Stimulated activated CD8-positive, alpha-beta memory T cell treated with anti-CD3 and anti-CD28 coated beads, Interleukin-12 subunit alpha, Interleukin-12 subunit beta, amount 100 ng/mL, for 24 hours (primary cell): ENCODE measurements around the gene TMC2.
"Not testable (repeated sequence)": the region's sequence is repeated elsewhere in the genome, so short reads cannot be mapped to it uniquely, and the experiment has no call there.

Experiments used
- DNase-seq: peaks from one replicate; pipeline ENCODE4 v3.0.0-alpha.2; 2020; ENCODE audit errors: extremely low read depth

The TMC2 gene

DNA sequence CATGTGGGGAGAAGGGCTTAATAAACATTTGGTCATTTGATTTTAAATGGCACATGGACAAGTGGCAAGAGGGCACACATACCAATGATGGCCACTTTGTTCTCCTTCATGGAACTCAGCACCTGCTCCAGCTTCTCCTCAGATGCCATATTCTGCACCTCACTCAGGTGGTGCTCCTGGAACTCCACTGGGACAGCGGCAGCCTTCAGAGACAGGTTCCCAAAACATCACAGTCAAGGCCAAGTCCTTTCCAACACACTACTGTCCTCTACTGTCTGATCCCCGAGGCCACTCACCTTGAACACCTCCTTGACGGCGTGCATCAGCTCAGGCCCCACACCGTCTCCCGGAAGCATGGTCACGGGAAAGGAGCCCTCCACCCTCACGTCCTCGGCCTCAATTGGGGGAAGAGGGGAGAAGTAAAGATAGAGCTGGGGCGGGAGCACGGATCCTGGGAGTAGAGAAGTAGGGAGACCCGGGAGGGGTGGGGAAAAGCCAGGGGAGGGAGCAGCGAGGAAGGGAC, 127.1 kb downstream of the TMC2 start:
- DNase-seq: no peak

GRCh38 chr20:2663887-2664719, 127.7 kb downstream of the TMC2 start, which contains the start of gene IDH3B:
Gene IDH3B, minus strand, starts transcription at chr20:2664216. Its CDS starts 28 bp downstream, at chr20:2664188.
- peak; percentile 81 for DNase-seq

GRCh38 chr20:2671977-2672376, 135.6 kb downstream of the TMC2 start:
- no peak for DNase-seq

GRCh38 chr20:2672446-2672845, 136.1 kb downstream of the TMC2 start:
- no peak for DNase-seq

GRCh38 chr20:2673453-2673852, 137.1 kb downstream of the TMC2 start:
- no peak for DNase-seq

- DNase-seq: no peak
Observed at GRCh38 chr20:2680046-2680445, 143.7 kb downstream of the TMC2 start.

- DNase-seq: not testable (repeated sequence)
Observed at GRCh38 chr20:2682040-2682439, 145.7 kb downstream of the TMC2 start.

DNA sequence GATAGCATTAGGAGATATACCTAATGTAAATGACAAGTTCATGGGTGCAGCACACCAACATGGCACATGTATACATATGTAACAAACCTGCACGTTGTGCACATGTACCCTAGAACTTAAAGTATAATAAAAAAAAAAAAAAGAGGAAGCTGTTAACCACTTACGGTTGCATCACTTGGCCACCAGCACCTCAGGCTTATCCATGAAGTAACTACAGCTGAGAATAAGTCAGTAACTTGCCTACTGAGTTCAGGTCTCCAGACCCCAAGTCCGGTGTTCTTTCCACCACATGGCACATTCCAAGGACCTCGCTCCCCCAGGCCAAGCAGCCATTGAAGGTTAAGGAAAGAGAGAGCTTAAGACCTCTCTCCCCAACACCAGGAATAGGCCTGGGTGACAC, 148.4 kb downstream of the TMC2 start:
- DNase-seq: not testable (repeated sequence)

DNA sequence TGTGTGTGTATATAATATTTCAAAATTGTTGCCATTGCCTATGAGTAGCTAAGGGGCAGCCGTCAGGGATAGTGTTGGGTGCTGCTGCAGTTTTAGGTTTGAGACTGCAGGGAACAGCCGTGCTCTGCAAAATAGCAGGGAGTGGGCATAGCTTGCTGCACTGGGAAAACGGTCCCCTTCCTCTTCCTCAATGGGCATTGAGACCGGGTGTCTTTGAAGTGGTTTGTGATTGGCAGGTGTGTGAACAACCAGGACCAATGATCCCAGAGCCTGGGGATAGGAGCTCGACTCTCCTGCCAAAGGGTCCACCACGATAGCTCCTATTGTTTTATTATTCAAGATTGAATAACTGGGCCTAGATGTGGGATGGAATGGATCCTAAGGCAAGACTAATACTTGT, 151.1 kb downstream of the TMC2 start:
- no peak for DNase-seq

- peak; percentile 34 for DNase-seq
Observed at GRCh38 chr20:2688041-2688591, 151.7 kb downstream of the TMC2 start.

- no peak for DNase-seq
Observed at GRCh38 chr20:2690213-2690612, 153.8 kb downstream of the TMC2 start.

DNA sequence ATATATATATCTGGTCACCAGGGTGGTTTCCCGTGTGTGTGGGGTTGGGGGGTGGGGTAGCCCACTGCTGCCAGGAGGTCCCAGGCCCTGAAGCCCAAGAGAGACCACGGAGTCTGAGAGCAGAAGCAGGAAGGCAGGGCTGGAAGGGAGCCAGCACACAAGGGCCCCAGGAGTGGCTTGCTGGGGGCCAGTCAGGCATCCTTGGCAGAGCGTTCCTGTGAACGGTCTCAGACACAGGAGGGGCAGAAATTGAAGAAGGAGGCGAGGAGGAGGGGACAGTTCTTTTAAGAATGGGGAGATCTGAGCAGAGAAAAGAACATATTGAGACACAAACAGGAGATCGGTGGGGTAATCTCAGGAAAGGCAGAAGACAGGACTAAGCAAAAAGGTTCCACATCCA, 154.3 kb downstream of the TMC2 start:
- DNase-seq: no peak

- DNase-seq: no peak
Observed at GRCh38 chr20:2691127-2691526, 154.8 kb downstream of the TMC2 start.
